ENCODE data around the gene TEX53.

Gene TEX53

DNA sequence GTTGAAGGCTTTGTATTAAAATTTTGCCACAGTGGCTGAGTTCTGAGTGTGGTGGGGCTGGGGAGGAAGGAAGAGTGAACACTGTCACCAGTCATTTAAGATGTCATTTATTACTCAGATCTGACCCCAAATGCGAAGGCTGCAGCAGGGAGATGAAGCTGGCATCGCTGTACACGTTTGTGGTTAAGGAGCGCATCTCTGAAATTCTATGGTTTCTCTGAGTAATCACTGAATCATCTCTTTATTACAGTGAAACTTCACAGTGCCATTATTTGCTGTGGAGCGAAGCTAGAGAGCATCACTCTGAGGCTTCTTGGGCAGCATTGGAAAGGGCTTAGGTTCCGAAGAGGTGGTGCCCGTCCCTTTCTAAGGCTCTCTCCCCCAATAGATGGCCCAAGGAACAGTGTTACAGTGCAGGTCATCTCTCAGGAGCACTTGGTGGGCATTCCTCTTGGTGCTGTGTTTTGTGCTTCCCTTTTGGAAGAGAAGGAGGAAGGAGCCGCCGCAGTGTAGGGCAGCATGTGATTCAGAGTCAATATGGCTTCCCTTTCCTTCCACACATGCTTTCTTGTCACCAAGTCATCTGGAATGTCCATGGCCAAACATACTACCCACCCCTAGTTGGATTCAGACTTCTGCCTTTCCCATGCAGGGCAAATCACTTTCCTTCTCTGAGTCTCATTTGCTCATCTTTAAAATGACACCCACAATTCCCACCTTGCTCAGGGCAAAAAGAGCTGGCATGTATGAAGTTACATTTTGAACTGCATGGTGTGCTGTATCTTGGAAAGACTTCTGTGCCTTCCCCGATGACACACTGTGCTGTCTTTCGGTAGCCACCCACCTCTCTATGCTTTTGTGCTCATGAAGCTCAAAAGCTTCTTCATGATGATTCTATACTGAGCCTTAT lies 33.7 kb upstream of the TEX53 start:
- TF ChIP-seq, protein P1, sequence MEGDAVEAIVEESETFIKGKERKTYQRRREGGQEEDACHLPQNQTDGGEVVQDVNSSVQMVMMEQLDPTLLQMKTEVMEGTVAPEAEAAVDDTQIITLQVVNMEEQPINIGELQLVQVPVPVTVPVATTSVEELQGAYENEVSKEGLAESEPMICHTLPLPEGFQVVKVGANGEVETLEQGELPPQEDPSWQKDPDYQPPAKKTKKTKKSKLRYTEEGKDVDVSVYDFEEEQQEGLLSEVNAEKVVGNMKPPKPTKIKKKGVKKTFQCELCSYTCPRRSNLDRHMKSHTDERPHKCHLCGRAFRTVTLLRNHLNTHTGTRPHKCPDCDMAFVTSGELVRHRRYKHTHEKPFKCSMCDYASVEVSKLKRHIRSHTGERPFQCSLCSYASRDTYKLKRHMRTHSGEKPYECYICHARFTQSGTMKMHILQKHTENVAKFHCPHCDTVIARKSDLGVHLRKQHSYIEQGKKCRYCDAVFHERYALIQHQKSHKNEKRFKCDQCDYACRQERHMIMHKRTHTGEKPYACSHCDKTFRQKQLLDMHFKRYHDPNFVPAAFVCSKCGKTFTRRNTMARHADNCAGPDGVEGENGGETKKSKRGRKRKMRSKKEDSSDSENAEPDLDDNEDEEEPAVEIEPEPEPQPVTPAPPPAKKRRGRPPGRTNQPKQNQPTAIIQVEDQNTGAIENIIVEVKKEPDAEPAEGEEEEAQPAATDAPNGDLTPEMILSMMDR (IDR thresholded peaks at IDR 0.05) = no peak
- no peak overlapping the region for H3K27ac ChIP-seq
- H3K27me3 ChIP-seq = no peaks in the 10 kb centered on the region
- H3K9me3 ChIP-seq = no peaks in the 10 kb centered on the region
- H3K4me3 ChIP-seq (ENCODE audit: low read depth in 1 of 2, low read length in 1 of 2) = no peak overlapping the region
- no peaks in the 10 kb centered on the region for H3K36me3 ChIP-seq
- no peaks in the 10 kb centered on the region for H3K4me1 ChIP-seq (ENCODE audit: control insufficient read depth in 1 of 2, insufficient read depth in 1 of 2, low read depth in 1 of 2, low read length in 1 of 2)

DNA sequence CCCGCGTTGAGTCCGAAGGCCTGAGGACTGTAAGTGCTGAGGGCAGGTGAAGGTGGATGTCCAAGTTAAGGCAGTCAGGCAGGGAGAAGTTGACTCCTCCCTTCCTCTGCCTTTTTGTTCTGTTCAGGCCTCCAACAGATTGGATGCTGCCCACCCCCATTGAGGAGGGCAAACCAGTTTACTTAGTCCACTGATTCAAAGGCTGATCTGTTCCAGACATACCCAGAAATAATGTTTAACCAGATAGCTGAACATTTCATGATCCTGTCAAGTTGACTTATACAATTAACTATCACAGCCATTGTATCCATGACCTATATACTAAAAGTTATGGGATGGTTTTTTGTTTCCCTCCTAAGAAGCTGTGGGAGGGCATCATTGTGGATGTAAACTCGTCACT lies 32.7 kb upstream of the TEX53 start:
- Histone ChIP-seq H3K36me3 (no peaks in the 10 kb centered on the region), H3K4me3 (ENCODE audit: low read depth in 1 of 2, low read length in 1 of 2) (no peak overlapping the region), H3K4me1 (ENCODE audit: control insufficient read depth in 1 of 2, insufficient read depth in 1 of 2, low read depth in 1 of 2, low read length in 1 of 2) (no peaks in the 10 kb centered on the region), H3K27ac (no peak overlapping the region), H3K27me3 (no peaks in the 10 kb centered on the region), H3K9me3 (no peaks in the 10 kb centered on the region)
- TF ChIP-seq, protein P1 (IDR thresholded peaks at IDR 0.05) = no peak

DNA sequence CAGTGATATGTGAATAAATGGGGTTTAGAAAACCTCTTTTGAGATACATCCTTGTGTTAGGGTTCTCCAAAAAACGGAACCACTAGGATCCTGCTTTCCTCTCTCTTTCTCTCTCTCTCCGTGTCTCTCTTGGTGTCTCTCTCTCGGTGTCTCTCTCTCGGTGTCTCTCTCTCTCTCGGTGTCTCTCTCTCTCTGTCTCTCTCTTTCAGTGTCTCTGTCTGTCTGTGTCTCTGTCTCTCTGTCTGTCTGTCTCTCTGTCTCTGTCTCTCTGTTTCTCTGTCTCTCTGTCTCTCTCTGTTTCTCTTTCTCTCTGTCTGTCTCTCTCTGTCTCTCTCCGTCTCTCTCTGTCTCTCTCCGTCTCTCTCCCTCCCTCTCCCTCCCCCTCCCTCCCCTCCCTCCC lies 32.2 kb upstream of the TEX53 start:
- no peaks in the 10 kb centered on the region for H3K4me1 ChIP-seq (ENCODE audit: control insufficient read depth in 1 of 2, insufficient read depth in 1 of 2, low read depth in 1 of 2, low read length in 1 of 2)
- no peak overlapping the region for H3K27ac ChIP-seq
- no peaks in the 10 kb centered on the region for H3K36me3 ChIP-seq
- no peaks in the 10 kb centered on the region for H3K9me3 ChIP-seq
- no peaks in the 10 kb centered on the region for H3K27me3 ChIP-seq
- H3K4me3 ChIP-seq (ENCODE audit: low read depth in 1 of 2, low read length in 1 of 2) = no peak overlapping the region
- TF ChIP-seq, protein P1 (IDR thresholded peaks at IDR 0.05) = no peak

DNA sequence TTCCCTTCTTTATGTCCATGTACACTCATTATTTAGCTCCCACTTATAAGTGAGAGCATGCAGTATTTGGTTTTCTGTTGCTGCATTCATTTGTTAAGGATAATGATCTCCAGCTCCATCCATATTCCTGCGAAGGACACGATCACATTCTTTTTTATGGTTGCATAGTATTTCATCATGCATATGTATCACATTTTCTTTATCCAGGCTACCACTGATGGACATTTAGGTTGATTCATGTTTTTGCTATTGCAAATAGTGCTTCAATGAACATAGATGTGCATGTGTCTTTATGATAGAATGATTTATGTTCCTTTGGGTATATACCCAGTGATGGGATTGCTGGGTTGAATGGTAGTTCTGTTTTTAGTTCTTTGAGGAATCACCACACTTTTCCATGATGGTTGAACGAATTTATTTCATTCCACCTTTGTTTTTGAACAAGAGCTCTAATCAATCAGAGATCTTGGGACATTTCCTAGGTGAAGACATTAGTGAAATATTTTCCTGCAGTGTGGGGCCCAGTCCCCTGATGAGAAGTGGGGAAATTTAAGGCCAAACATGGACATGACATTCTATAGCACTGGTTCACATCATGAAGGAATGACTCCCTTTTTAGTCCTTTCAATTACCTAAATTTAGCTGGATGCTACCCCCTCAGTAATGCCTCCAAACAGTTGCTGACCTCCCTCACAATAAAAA lies 31.5 kb upstream of the TEX53 start:
- Histone ChIP-seq H3K4me1 (ENCODE audit: control insufficient read depth in 1 of 2, insufficient read depth in 1 of 2, low read depth in 1 of 2, low read length in 1 of 2) (no peaks in the 10 kb centered on the region), H3K27me3 (no peaks in the 10 kb centered on the region), H3K36me3 (no peaks in the 10 kb centered on the region), H3K4me3 (ENCODE audit: low read depth in 1 of 2, low read length in 1 of 2) (no peak overlapping the region), H3K27ac (no peak overlapping the region), H3K9me3 (no peaks in the 10 kb centered on the region)
- TF ChIP-seq, protein P1 (IDR thresholded peaks at IDR 0.05) = no peak

DNA sequence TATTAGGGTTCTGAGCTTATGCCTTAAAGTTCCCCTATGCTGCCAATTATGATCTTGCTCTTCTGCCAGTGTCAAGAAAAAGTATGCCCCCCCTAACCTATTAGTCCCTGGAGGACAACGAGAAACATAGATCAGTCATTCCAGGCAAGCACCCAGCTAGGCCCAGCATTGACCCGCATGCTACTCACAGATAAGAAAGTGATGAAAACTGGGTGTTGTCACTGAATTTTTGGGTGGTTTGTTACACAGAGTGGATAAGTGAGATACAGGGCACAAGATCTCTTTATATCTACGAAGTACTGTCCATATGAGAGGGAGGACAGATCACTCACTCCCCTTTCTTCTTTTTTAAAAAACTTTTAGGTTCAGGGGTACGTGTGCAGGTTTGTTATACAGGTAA lies 30.8 kb upstream of the TEX53 start:
- H3K4me1 ChIP-seq (ENCODE audit: control insufficient read depth in 1 of 2, insufficient read depth in 1 of 2, low read depth in 1 of 2, low read length in 1 of 2) = no peaks in the 10 kb centered on the region
- no peaks in the 10 kb centered on the region for H3K9me3 ChIP-seq
- no peak overlapping the region for H3K27ac ChIP-seq
- no peaks in the 10 kb centered on the region for H3K36me3 ChIP-seq
- TF ChIP-seq, protein P1 (IDR thresholded peaks at IDR 0.05) = no peak
- H3K27me3 ChIP-seq = no peaks in the 10 kb centered on the region
- H3K4me3 ChIP-seq (ENCODE audit: low read depth in 1 of 2, low read length in 1 of 2) = no peak overlapping the region
